Epithelial cell of proximal tubule (primary cell): ENCODE results near the gene RIPPLY3. TPM values are rescaled to one million over a fixed set of nuclear protein-coding genes. Genes with fewer than 3 reads are reported as not detected.

Experiments used
- DNase-seq: peaks from one replicate; pipeline ENCODE4 v3.0.0-alpha.2; 2011; ENCODE audit warnings: low read depth
- H3K4me3 ChIP-seq: 2 replicates; pipeline ENCODE4 v1.5.1; 2011; ENCODE audit warnings: low read depth, mild to moderate bottlenecking, low read length
- CTCF ChIP-seq: conservative IDR thresholded peaks from 2 replicates; pipeline ENCODE4 v1.5.1; 2012; ENCODE audit warnings: low read depth, mild to moderate bottlenecking, low read length
- total RNA-seq: library from RNA; depleted of rRNA; stranded (reverse); fragments of >200 nt; gene quantifications from 2 replicates; pipeline ENCODE4 v1.2.3, GENCODE V29; 2015

RIPPLY3 gene
- total RNA-seq: 4.7 and 5.1 TPM in 2 replicates

DNA sequence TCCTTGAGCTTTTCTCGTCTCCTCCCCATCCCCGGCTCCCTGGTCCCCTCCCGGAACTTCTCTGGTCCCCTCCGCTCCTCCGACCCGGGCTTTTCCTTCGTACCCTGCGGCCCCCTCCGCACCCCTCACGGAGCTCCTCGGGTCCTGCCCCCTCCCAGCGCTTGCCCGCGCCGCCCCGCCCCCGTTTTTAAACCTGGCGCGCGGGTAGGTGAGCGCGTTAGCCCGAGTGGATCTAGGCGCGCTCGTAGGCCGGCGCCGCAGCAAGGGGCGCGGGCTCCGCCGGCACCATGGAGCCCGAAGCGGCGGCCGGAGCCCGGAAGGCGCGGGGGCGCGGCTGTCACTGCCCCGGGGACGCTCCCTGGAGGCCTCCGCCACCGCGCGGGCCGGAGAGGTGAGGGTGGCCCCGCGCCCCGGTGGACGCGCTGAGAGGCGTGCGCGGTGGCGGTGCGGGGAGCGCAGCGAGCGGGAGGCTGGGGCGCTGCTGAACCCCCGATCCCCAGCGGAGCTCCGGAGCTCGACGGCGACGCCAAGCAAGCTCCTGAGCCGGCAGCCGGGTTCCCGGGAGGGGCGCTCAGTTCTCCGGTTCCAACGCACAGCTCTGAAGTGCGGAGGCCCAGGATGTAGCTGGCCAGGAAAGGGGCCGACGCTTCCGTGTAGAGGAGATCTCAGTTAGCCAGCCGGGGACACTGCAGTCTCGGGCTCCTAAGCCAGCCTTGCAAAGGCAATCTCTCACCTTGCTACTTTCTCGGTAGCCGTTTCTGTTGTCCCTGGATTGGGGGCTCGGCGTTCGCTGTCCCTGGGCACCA, at the start of gene RIPPLY3:
RIPPLY3 (plus strand) TSS at position 217 of the 806 bp plus-strand sequence; CDS start at position 288, 71 bp downstream.
- no peak for TF ChIP-seq CTCF
- DNase-seq: no peak
- peak within 1 kb of the TSS; percentile 53 for H3K4me3 ChIP-seq

DNA sequence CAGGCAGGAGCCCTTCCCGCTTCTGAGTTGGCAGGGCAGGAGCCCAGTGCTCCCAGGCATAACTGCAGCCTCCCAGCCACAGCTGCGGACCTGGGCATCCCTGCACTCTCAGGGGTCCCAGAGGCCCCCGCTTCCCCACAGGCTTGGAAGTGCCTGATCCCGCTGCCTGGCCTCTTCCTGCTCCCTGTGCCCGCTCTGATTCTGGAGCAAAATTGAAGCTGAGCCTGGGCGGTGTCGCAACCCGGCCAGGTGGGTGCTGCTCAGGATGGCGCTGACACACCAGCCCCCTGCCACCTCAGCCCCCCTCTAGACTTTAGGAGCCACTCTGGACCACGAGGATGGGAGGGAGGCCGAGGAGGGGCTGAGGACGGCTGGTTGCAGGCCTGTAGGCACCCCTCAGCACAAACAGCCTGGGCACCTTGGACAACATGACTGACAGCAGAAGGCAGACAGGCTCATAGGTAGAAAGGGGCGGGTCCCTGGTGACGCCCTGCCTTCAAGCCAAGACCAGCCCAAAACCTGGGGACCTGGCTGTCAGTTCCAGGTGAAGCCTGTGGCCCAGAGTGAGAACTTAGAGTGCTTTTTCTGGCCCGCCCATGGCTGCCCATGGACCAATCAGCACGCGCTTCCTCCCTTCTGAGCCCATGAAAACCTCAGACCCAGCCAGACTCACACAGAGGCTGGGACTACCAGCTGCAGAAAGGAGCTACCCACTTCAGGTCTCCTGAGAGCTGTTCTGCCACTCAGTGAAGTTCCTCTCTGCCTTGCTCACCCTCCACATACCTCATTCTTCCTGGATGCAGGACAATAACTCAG, 47.3 kb upstream of the RIPPLY3 start:
- no peak for DNase-seq
- no peak for TF ChIP-seq CTCF
- H3K4me3 ChIP-seq: no peak overlapping the region

DNA sequence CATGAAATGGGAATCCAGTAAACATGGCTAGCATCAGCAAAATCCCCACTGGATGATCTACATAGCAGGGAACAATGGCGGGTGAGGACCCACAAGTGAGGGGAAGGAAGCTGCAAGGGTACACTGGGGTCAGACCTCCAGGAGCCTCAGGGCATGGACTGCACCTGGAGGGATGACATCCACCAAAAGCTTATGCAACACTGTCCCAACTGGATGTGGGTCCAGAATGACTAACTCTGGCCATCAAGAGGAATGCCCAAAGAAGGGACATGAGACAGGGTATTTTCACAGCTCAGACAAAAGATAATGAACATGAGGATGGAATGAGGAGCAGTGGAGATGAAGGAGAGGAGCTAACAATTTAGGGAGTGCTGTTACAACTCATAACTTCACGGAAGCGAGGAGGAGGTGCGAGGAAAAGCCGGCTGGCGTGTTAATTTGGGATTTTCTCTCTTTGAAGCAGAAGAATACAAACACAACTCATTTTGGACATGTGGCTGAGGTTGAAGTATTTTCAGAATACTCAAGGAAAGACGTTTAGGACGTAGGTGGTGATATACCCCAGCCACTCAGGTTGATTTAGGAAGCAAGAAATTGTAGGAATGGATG, 45.7 kb upstream of the RIPPLY3 start:
- DNase-seq: no peak
- no peak overlapping the region for H3K4me3 ChIP-seq
- no peak for TF ChIP-seq CTCF

DNA sequence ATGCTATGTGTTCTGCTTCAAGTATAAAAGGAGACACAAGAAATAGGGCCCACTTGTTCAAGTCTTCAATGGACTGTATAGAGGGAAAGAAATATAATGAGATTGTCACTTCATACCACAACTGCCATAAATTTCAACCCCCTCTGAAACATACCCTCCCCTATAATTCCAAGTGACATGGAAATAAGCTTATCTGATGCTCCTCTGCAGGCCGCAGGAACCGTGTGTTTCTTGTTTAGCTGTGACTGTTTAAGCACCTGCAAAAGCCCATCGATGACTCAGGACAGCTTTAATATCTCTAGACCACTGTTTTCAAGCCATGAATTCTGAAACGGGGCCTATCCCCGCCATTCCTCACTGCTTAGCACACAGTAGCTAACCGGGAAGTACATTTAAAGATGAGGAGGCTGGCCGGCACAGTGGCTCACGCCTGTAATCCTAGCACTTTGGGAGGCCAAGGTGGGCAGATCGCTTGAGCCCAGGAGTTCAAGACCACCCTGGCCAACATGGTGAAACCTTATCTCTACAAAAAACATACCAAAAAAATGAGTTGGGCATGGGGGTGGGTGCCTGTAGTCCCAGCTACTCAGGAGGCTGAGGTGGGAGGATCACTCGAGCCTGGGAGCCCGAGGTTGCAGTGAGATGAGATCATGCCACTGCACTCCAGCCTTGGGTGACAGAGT, 44.3 kb upstream of the RIPPLY3 start:
- no peak for DNase-seq
- no peak for TF ChIP-seq CTCF
- no peak overlapping the region for H3K4me3 ChIP-seq

- DNase-seq: no peak
- no peak for TF ChIP-seq CTCF
- no peak overlapping the region for H3K4me3 ChIP-seq
Observed at GRCh38 chr21:36964398-36964797, 42.1 kb upstream of the RIPPLY3 start.

GRCh38 chr21:36964827-36965719, 41.4 kb upstream of the RIPPLY3 start:
- peak overlapping the region; percentile 71 for H3K4me3 ChIP-seq
- no peak for TF ChIP-seq CTCF
- no peak for DNase-seq
